Activated CD4-positive, alpha-beta T cell treated with anti-CD3 and anti-CD28 coated beads, Interleukin-2, amount 50 U/mL, for 1 hour (primary cell): Measurements from ENCODE around the gene RAC2.

Source experiments
- DNase-seq: peaks from one replicate; pipeline ENCODE4 v3.0.0-alpha.2; 2020

Gene RAC2

DNA sequence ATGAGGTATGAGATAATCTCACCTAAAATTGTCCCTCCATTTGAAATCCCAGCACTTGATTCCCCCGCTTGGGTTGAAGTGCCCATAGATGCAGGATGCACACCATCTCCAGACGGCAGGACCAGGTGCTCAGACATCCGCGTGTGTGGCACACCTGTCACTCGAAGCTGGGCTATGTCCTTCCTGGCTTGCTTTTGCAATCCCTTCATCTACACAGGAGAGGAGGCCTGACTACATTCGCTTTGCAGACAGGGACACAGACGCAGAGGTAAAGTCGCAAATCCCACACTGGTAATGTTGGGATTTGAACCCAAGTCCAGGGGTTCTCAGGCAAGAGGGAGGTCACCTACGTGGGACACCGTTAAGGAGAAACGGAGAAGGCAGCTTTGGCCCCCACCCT, 31.1 kb upstream of the RAC2 start:
- DNase-seq, result no peak

DNA sequence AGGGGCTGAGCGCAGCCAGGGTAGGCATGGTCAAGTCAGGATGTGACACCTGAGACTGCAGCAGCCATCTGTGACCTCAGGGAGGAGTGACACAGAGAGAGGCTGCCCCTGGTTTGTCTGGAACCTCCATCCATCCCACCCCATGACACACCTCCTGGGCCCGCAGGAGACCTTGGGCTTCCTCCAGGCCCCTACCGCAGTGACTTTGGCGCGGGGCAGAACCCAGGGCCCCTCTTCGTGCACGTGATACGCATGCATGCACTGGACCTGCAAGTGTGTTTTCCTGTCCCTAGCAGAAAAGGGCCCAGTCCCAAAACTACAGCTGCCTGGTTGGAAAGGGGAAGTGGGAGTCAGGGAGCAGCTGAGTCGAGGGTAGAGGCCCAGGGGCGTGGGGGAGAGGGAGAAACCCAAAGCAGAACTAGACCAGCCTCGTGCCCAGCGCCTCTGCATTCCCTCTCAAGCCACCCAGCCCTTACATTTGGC, 30.4 kb upstream of the RAC2 start:
- no peak for DNase-seq

- DNase-seq, result no peak
Observed at GRCh38 chr22:37273846-37274225, 29.8 kb upstream of the RAC2 start.

- no peak for DNase-seq
Observed at GRCh38 chr22:37273126-37273845, 29.2 kb upstream of the RAC2 start.

GRCh38 chr22:37270928-37271650, 27.0 kb upstream of the RAC2 start:
- no peak for DNase-seq

- no peak for DNase-seq
Observed at GRCh38 chr22:37269936-37270678, 26.0 kb upstream of the RAC2 start.

DNA sequence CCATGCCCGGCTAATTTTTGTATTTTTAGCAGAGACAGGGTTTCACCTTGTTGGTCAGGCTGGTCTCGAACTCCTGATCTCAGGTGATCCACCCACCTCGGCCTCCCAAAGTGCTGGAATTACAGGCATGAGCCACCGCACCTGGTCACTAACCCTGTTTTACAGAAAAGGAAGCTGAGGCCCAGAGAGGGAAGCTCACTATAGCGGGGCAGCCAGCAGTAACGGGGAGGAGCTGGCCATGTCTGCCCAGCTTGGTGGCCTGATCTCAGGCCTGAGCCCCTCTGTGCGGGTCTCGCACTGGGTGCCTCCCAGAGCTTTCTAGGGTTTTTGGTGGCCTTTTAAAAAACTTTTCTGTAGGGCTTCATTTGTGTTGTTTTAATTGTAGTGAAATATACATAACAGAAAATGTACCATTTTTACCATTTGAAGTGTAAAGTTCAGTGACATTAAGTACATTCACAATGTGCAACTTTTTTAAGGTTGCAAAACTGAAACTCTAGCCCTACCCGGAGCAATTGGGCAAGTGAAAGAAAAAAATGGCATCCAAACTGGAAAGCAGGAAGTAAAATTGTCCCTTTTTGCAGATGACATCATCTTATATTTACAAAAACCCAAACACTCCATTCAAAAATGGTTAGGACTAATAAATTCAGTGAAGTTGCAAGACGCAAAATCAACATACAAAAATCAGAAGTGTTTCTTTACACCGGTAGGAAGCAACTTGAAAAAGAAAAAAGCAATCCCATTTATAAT, 23.8 kb upstream of the RAC2 start:
- no peak for DNase-seq

- DNase-seq, result peak; percentile 71
Observed at GRCh38 chr22:37267135-37267587, 23.1 kb upstream of the RAC2 start.

- no peak for DNase-seq
Observed at GRCh38 chr22:37266581-37267134, 22.6 kb upstream of the RAC2 start.

DNA sequence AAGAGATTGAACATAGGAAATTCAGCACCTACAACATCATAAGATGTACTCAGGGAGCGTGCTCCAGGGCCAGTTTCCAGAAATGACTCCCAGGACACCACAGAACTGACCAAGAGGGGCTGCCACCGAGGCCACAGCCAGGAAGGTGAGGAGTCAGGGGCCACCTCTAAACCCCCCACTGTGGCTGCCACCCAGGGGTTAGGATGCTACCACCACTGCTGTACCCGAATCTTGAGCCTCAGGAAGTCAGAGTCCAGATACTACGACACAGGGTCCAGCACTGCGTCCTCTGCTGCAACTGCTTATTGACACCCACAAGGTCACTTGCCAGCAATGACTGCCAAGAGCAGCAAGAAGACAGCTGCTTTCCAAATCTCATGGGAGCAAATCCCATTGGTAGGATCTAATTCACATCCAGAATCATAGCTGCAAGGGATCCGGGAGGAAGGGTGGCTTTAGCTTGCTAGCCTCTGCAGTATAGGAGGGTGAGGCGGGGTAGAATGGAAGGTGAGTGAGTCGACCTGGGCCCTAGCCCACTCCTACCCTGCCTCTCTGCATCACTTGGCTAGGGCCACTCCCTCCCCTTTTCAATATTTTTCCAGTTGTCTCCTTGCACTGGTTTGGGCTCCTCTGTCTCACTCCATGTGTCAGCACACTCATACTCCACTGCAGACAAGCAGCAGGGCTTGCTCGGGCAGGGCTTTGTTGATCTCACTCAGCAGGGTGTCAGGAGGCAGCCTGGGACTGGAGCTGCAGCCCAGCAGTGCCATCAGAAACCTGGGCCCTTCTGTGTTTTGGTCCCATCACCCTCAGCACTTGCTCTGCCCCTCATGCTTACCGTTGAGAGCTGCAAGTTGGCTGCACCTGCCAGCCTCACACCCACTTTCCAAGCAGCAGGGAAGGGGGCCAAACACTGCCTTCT, 20.2 kb upstream of the RAC2 start:
- DNase-seq, result no peak

- no peak for DNase-seq
Observed at GRCh38 chr22:37262346-37262745, 18.3 kb upstream of the RAC2 start.

GRCh38 chr22:37260901-37261336, 16.9 kb upstream of the RAC2 start:
- DNase-seq, result peak; percentile 60

DNA sequence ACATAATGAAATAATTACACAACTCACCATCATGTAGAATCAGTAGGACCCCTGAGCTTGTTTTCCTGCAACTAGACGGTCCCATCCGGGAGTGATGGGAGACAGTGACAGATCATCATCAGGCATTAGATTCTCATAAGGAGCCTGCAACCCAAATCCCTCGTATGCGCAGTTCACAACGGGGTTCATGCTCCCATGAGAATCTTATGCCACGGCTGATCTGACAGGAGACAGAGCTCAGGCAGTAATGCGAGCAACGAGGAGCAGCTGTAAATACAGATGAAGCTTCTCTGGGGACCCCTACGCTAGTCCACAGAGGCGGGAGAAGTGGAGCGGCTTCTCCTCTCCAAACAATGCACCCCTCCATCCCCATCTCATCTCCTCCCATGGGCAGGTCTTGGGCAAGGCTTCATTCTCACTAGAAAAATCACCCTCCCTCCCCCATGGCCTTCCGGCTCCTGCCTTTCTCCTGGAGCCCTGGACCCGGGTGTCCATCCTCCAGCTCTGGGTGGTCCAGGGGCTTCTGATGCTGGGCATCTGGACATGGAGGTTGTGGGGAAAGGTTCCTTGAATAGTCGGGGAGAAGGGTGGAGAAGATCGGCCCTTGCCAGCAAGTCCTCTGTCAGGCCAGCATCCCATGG, 16.2 kb upstream of the RAC2 start:
- DNase-seq, result no peak

DNA sequence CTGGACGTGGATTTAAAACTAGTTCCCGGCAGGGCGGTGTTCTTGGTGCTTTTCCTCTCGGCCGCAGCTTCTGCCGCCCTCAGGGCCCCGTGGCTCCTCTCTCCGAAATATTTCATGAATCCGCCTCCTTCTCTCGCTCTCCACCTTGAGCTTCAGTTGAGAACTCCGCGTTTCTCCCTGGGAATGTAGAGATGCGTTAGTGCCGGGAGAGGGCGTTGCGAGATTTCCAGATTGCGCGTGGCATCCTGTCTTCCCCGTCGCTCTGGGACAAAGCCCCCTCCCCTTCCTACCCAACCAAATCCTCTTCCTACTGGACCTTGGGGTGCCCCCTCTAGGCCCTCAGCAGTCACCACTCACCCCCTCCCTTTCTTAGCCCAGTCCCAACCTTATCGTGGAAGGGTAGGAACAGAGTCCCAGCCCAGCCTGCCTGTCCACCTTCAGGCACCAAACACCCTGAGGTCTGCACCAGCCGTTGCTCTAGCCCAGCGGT, 15.5 kb upstream of the RAC2 start:
- peak; percentile 13 for DNase-seq

DNA sequence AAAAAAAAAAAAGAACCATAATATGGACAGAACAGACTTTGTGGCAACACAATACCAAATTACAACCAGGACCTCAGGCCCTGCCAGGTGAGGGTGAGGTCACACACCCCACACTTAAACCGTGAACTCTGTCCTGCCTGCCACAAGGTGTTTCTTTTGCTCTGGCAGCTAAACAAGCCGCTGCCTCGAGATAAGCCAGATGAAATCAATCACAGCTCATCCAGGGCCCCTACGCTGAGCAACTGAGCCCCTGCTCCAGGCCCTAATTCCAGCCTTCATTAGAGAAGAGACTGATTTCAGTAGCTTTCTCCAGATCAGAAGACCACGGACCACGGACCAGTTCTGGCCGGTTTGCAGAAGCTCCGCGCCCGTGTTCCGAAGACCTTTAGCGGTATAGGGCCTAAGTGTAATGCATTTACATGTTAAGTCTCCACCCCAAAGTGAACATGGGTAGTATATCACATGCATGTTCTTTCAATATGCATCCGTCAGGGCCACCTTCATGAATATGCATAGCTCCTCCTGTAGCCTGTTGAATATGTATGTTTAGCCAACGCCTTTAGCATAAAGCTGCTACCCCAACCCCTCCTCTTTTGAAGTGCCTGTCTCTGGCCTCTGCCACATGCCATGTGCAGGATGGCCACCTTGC, 14.8 kb upstream of the RAC2 start:
- no peak for DNase-seq

DNA sequence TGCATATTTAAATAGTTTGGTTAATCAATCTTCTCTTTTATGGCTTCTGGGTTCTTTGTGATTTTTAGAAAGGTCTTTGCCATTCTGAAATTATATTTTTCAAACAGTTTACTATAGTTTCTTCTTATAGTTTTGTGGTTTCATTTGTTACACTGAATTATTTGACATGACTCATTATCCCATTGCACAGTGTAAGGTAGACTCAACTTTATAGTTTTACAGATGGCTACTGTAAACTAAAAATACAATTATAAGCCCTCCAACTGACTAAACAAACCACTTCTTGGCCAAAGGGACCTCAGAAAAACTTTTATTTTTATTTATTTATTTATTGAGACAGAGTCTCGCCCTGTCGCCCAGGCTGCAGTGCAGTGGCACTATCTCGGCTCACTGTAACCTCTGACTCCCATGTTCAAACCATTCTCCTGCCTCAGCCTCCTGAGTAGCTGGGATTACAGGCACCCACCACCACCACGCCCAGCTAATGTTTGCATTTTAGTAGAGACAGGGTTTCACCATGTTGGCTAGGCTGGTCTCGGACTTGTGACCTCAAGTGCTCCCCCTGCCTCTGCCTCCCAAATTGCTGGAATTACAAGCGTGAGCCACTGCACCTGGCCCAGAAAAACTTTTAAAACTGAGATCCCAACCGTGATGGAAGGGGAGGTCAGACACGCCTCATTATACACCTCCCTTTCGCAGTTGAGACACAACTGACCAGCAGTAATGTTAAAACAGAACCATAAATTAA, 14.1 kb upstream of the RAC2 start:
- DNase-seq, result no peak

GRCh38 chr22:37256075-37256726, 12.1 kb upstream of the RAC2 start:
- no peak for DNase-seq

DNA sequence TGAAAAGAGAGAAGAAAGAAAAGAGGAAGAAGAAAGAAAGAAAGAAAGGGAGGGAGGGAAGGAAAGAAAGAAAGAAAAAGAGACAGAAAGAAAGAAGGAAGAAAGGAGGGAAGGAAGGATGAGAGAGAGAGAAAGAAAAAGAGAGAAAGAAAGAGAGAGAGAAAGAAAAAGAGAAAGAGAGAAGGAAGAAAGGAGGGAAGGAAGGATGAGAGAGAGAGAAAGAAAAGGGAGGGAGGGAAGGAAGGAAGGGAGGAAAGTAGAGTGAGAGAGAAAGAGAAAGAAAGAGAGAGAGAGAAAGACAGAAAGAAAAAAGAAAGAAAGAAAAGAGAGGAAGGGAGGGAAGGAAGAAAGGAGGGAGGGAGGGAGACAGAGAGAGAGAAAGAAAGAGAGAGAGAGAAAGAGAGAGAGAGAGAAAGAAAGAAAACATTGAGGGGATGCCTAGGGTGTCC, 11.5 kb upstream of the RAC2 start:
- DNase-seq, result no peak

GRCh38 chr22:37254867-37255233, 10.8 kb upstream of the RAC2 start:
- no peak for DNase-seq
